ENCODE results near the gene RGS14. TPM values are rescaled to one million over a fixed set of nuclear protein-coding genes. Genes with fewer than 3 reads are reported as not detected.

RGS14 gene
- total and polyA plus RNA-seq, 3 donors from 2014 or later: 25.3 to 40.5 (median 39.2) TPM

GRCh38 chr5:177310757-177311391 lies 46.9 kb upstream of the RGS14 start:
- TF ChIP-seq POLR2A (IDR thresholded peaks at IDR 0.05) (no peak), CTCF (IDR thresholded peaks at IDR 0.05) (no peak)
- no peaks in the 10 kb centered on the region for H3K9me3 ChIP-seq
- H3K4me1 ChIP-seq: peaks cover 28% of the 10 kb centered on the region
- no peak overlapping the region for H3K27ac ChIP-seq
- H3K4me3 ChIP-seq: peak overlapping the region in 1 of 2 donors; percentile 59
- H3K36me3 ChIP-seq (ENCODE audit: low read depth, missing control alignments): no peaks in the 10 kb centered on the region
- 25 to 34% methylated on average over 10 to 19 of the region's 20 CpGs for WGBS, 2 donors
- no peak for DNase-seq
- H3K27me3 ChIP-seq: no peaks in the 10 kb centered on the region
- intact Hi-C loops (cut with DNase I; ENCODE audit: low total_unique reads): no loop called here

GRCh38 chr5:177311392-177311722 lies 46.4 kb upstream of the RGS14 start:
- DNase-seq: no peak
- Histone ChIP-seq H3K27ac (no peak overlapping the region), H3K27me3 (no peaks in the 10 kb centered on the region), H3K9me3 (no peaks in the 10 kb centered on the region), H3K36me3 (ENCODE audit: low read depth, missing control alignments) (no peaks in the 10 kb centered on the region), H3K4me1 (peaks cover 28% of the 10 kb centered on the region), H3K4me3 (peak overlapping the region; percentile 24 to 59)
- no peak for TF ChIP-seq POLR2A (IDR thresholded peaks at IDR 0.05)
- TF ChIP-seq CTCF (IDR thresholded peaks at IDR 0.05): no peak
- WGBS, 2 donors: 0% methylated on average over 10 of the region's 23 CpGs; no CpG with 5 or more reads in 1 of the 2 donors
- intact Hi-C loops (cut with DNase I; ENCODE audit: low total_unique reads): no loop called here

- peak; percentile 99 for DNase-seq
- H3K27me3 ChIP-seq: no peaks in the 10 kb centered on the region
- WGBS, 2 donors: 0 to 3% methylated on average over 13 to 68 of the region's 78 CpGs
- no peaks in the 10 kb centered on the region for H3K9me3 ChIP-seq
- peaks cover 28% of the 10 kb centered on the region for H3K4me1 ChIP-seq
- no peaks in the 10 kb centered on the region for H3K36me3 ChIP-seq (ENCODE audit: low read depth, missing control alignments)
- intact Hi-C loops (cut with DNase I; ENCODE audit: low total_unique reads): no loop called here
- H3K27ac ChIP-seq: no peak within 1 kb of the TSS
- TF ChIP-seq CTCF (IDR thresholded peaks at IDR 0.05) (no peak), POLR2A (IDR thresholded peaks at IDR 0.05) (no peak)
- H3K4me3 ChIP-seq: peak within 1 kb of the TSS; percentile 24 to 59
Observed at GRCh38 chr5:177311723-177312648, 45.7 kb upstream of the RGS14 start, which contains the start of gene MXD3. Gene MXD3, minus strand, starts transcription at chr5:177311898. Its CDS starts 68 bp downstream, at chr5:177311830.

GRCh38 chr5:177312649-177313181 lies 45.0 kb upstream of the RGS14 start:
- peaks cover 28% of the 10 kb centered on the region for H3K4me1 ChIP-seq
- intact Hi-C loops (cut with DNase I; ENCODE audit: low total_unique reads): no loop called here
- H3K27me3 ChIP-seq: no peaks in the 10 kb centered on the region
- 12 to 16% methylated on average over 4 to 19 of the region's 19 CpGs for WGBS, 2 donors
- no peaks in the 10 kb centered on the region for H3K36me3 ChIP-seq (ENCODE audit: low read depth, missing control alignments)
- H3K4me3 ChIP-seq: peak overlapping the region; percentile 7 to 59
- H3K9me3 ChIP-seq: no peaks in the 10 kb centered on the region
- TF ChIP-seq POLR2A (IDR thresholded peaks at IDR 0.05) (no peak), CTCF (IDR thresholded peaks at IDR 0.05) (no peak)
- DNase-seq: no peak
- H3K27ac ChIP-seq: no peak overlapping the region

Data from testis (tissue), 3 donors.